GM04503 (cell line): ENCODE data around the gene PLBD2.

ENCODE experiments used
- DNase-seq: peaks from one replicate; pipeline ENCODE4 v3.0.0-alpha.2; 2012; ENCODE audit warnings: low read depth

PLBD2 gene

GRCh38 chr12:113358381-113359132 lies at the start of gene PLBD2:
PLBD2 (plus strand) TSS chr12:113358587; CDS start chr12:113358601, 14 bp downstream.
- peak; percentile 52 for DNase-seq

- DNase-seq: no peak
Measured at GRCh38 chr12:113310489-113310888, 47.9 kb upstream of the PLBD2 start.

- DNase-seq: no peak
Measured at GRCh38 chr12:113314121-113314529, 44.3 kb upstream of the PLBD2 start.

GRCh38 chr12:113315358-113315757 lies 43.0 kb upstream of the PLBD2 start:
- DNase-seq: no peak

- DNase-seq: no peak
Measured at GRCh38 chr12:113316155-113316554, 42.2 kb upstream of the PLBD2 start.

GRCh38 chr12:113317122-113317521 lies 41.3 kb upstream of the PLBD2 start:
- no peak for DNase-seq

- DNase-seq: no peak
Measured at GRCh38 chr12:113318046-113318656, 40.2 kb upstream of the PLBD2 start.

- no peak for DNase-seq
Measured at GRCh38 chr12:113318900-113319628, 39.3 kb upstream of the PLBD2 start.

GRCh38 chr12:113320401-113320800 lies 38.0 kb upstream of the PLBD2 start:
- DNase-seq: no peak

GRCh38 chr12:113322343-113322742 lies 36.0 kb upstream of the PLBD2 start:
- DNase-seq: peak; percentile 68

- peak; percentile 73 for DNase-seq
Measured at GRCh38 chr12:113325916-113326315, 32.5 kb upstream of the PLBD2 start.

GRCh38 chr12:113326775-113327395 lies 31.5 kb upstream of the PLBD2 start:
- DNase-seq: no peak

GRCh38 chr12:113328368-113328889 lies 30.0 kb upstream of the PLBD2 start:
- DNase-seq: no peak

GRCh38 chr12:113329022-113329790 lies 29.2 kb upstream of the PLBD2 start:
- no peak for DNase-seq

- no peak for DNase-seq
Measured at GRCh38 chr12:113329791-113330417, 28.5 kb upstream of the PLBD2 start.

- DNase-seq: no peak
Measured at GRCh38 chr12:113330505-113330904, 27.9 kb upstream of the PLBD2 start.

GRCh38 chr12:113332688-113333417 lies 25.5 kb upstream of the PLBD2 start:
- no peak for DNase-seq

GRCh38 chr12:113333418-113333750 lies 25.0 kb upstream of the PLBD2 start:
- no peak for DNase-seq

GRCh38 chr12:113333877-113334785 lies 24.3 kb upstream of the PLBD2 start:
- DNase-seq: no peak
